Upper lobe of right lung (tissue), 1 donor: ENCODE results near the gene ASAP2. TPM values are rescaled to one million over a fixed set of nuclear protein-coding genes. Genes with fewer than 3 reads are reported as not detected.

ENCODE experiments used
- ATAC-seq: fragments of 200-7000 bp; cut with Tn5 transposase; one replicate; pipeline ENCODE4 v1.9.1; 2020; ENCODE audit warnings: mild to moderate bottlenecking, moderate library complexity
- DNase-seq: peaks from one replicate; pipeline ENCODE4 v3.0.0-alpha.2; 2020
- H3K27ac ChIP-seq: fragments of 200-600 bp; one replicate; pipeline ENCODE4 v1.8.0; 2022
- H3K27me3 ChIP-seq: fragments of 200-600 bp; one replicate; pipeline ENCODE4 v1.8.0; 2022; ENCODE audit warnings: mild to moderate bottlenecking
- H3K36me3 ChIP-seq: fragments of 200-600 bp; one replicate; pipeline ENCODE4 v1.8.0; 2022
- H3K4me1 ChIP-seq: fragments of 200-600 bp; one replicate; pipeline ENCODE4 v1.8.0; 2022
- H3K4me3 ChIP-seq: fragments of 200-600 bp; one replicate; pipeline ENCODE4 v1.8.0; 2022; ENCODE audit warnings: mild to moderate bottlenecking
- H3K9me3 ChIP-seq: fragments of 200-600 bp; one replicate; pipeline ENCODE4 v1.8.0; 2022
- CTCF ChIP-seq: fragments of 200-600 bp; IDR thresholded peaks from one replicate; pipeline ENCODE4 v1.8.0; 2022; ENCODE audit warnings: antibody characterized with exemption
- intact Hi-C: fragments of 100-400 bp; cut with DNase I; formaldehyde crosslinking; loops from one replicate; pipeline ENCODE4 v1.11.0; 2022
- total RNA-seq: library from RNA; stranded (reverse); fragmentation: NEBNext Ultra II Directional; extraction: Animal tissue kit (Norgen Biotek cat#: 25700); gene quantifications from one replicate; pipeline ENCODE4 v1.2.1, GENCODE V29; 2021
- donor health status: DM: no; HTN: yes; CAD: no; lungs with severe emphysema.

The ASAP2 gene
- total RNA-seq, 1 donor from 2014 or later, result 30.9 TPM

DNA sequence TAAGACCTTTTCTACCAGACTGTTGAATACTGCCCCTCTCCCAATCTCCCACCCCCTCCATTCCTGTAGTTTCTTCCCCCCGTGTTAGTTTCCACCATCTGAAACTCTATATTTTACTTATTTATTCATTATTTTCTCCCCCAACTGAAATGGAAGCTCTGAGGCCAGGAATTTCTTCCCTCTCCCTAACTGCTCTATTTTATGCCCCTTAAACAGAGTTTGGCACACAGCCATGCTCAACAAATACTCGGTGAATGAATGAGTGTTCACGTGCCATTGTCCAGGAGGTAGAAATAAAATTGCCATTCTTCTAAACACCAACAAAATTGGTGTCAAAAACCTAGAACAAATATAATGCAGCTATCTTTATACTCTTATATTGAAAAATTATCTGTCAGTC lies 211.1 kb downstream of the ASAP2 start:
- TF ChIP-seq CTCF, result no peak
- no peak for ATAC-seq
- intact Hi-C loops, result no loop called here

GRCh38 chr2:9418746-9419145 lies 212.1 kb downstream of the ASAP2 start:
- intact Hi-C loops, result no loop called here
- peaks cover 20% of the 10 kb centered on the region for H3K4me1 ChIP-seq

More for the DNA sequence above, 211.1 kb downstream of the ASAP2 start:
- H3K9me3 ChIP-seq, result no peaks in the 10 kb centered on the region
- H3K36me3 ChIP-seq, result peaks cover 15% of the 10 kb centered on the region
- peaks cover 20% of the 10 kb centered on the region for H3K4me1 ChIP-seq
- no peak overlapping the region for H3K27ac ChIP-seq
- no peak for DNase-seq
- no peaks in the 10 kb centered on the region for H3K27me3 ChIP-seq
- H3K4me3 ChIP-seq, result no peak overlapping the region

GRCh38 chr2:9419541-9419940 lies 212.9 kb downstream of the ASAP2 start:
- no peak for TF ChIP-seq CTCF
- Histone ChIP-seq H3K36me3 (peaks cover 15% of the 10 kb centered on the region), H3K9me3 (no peaks in the 10 kb centered on the region), H3K27ac (no peak overlapping the region), H3K27me3 (no peaks in the 10 kb centered on the region), H3K4me3 (no peak overlapping the region), H3K4me1 (peaks cover 25% of the 10 kb centered on the region)
- ATAC-seq (no peak), DNase-seq (no peak)
- intact Hi-C loops, result no loop called here

More at GRCh38 chr2:9418746-9419145, 212.1 kb downstream of the ASAP2 start:
- H3K27ac ChIP-seq, result no peak overlapping the region
- ATAC-seq, result no peak
- no peak overlapping the region for H3K4me3 ChIP-seq
- no peaks in the 10 kb centered on the region for H3K9me3 ChIP-seq
- no peak for DNase-seq
- H3K27me3 ChIP-seq, result no peaks in the 10 kb centered on the region
- no peak for TF ChIP-seq CTCF
- peaks cover 15% of the 10 kb centered on the region for H3K36me3 ChIP-seq

DNA sequence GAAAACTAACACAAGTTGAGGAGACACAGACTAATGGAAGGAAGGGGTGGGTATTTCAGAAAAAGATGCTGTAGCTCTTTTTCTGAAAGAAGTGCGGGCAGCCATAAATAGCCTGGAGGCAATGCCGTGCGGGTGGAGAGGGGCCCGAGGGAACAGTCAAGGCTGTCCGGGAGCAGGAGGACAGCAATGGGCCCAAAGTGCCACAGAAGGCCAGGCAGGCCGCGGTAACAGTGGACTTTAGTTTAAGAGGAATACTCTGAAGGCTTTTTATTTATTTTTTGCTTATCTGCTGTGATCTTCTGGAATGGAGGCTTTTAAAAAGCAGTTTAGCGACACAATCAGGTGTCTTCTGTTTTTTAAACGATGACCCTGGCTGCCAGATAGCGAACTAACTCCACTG lies 213.9 kb downstream of the ASAP2 start:
- intact Hi-C loops, result no loop called here
- TF ChIP-seq CTCF, result no peak
- peaks cover 15% of the 10 kb centered on the region for H3K36me3 ChIP-seq
- no peaks in the 10 kb centered on the region for H3K9me3 ChIP-seq
- no peak for DNase-seq
- H3K27me3 ChIP-seq, result no peaks in the 10 kb centered on the region
- H3K4me3 ChIP-seq, result no peak overlapping the region
- no peak overlapping the region for H3K27ac ChIP-seq
- ATAC-seq, result no peak
- peaks cover 30% of the 10 kb centered on the region for H3K4me1 ChIP-seq

GRCh38 chr2:9422321-9423099 lies 215.9 kb downstream of the ASAP2 start:
- no peak for DNase-seq
- intact Hi-C loops, result no loop called here

More at GRCh38 chr2:9422321-9423099, 215.9 kb downstream of the ASAP2 start:
- no peaks in the 10 kb centered on the region for H3K9me3 ChIP-seq
- no peaks in the 10 kb centered on the region for H3K27me3 ChIP-seq
- H3K36me3 ChIP-seq, result peaks cover 9% of the 10 kb centered on the region
- H3K4me1 ChIP-seq, result peaks cover 30% of the 10 kb centered on the region
- TF ChIP-seq CTCF, result no peak
- peak overlapping the region; percentile 91 for H3K27ac ChIP-seq
- ATAC-seq, result peak; percentile 39
- H3K4me3 ChIP-seq, result peak overlapping the region; percentile 85
